ENCODE measurements around the gene RETREG3. TPM values are rescaled to one million over a fixed set of nuclear protein-coding genes. Genes with fewer than 3 reads are reported as not detected.

RETREG3 gene
- total and polyA plus RNA-seq, 2 of the 13 experiments (the other 11 are each of a cell fraction or from before 2014, with no cell fraction given): 47.0 to 55.8 TPM

GRCh38 chr17:42530952-42531454 lies 78.2 kb downstream of the RETREG3 start (continued):
- TF ChIP-seq ARID3A (IDR thresholded peaks at IDR 0.05; ENCODE audit: low read depth, low read length) (peak; percentile 88; the same call in 1 of the 2 replicates), HOXA3 (CRISPR knock-in tag; IDR thresholded peaks at IDR 0.05) (peak; percentile 93), MXD4 (CRISPR knock-in tag; IDR thresholded peaks at IDR 0.05) (no peak), ZNF616 (CRISPR knock-in tag; IDR thresholded peaks at IDR 0.05; ENCODE audit: low read depth) (no peak), ARHGAP35 (CRISPR knock-in tag; IDR thresholded peaks at IDR 0.05; ENCODE audit: borderline replicate concordance) (no peak), ZNF101 (CRISPR knock-in tag; IDR thresholded peaks at IDR 0.05; ENCODE audit: borderline replicate concordance, low read depth) (no peak; the same call in 1 of the 2 replicates), ZNF660 (CRISPR knock-in tag; IDR thresholded peaks at IDR 0.05; ENCODE audit: borderline replicate concordance, low read depth) (no peak), ZNF33B (CRISPR knock-in tag; IDR thresholded peaks at IDR 0.05) (0 out of 2 replicates have a peak, but pooled peaks have one; percentile 84), NR2F6 (IDR thresholded peaks at IDR 0.05) (peak; percentile 98), NR2F6 (CRISPR knock-in tag; IDR thresholded peaks at IDR 0.05) (peak; percentile 99), ZNF367 (CRISPR knock-in tag; IDR thresholded peaks at IDR 0.05; ENCODE audit: borderline replicate concordance) (no peak), NRL (CRISPR knock-in tag; IDR thresholded peaks at IDR 0.05; ENCODE audit: borderline replicate concordance) (peak; percentile 52; the same call in 1 of the 2 replicates), JUN (CRISPR knock-in tag; IDR thresholded peaks at IDR 0.05) (peak; percentile 63; the same call in 1 of the 2 replicates), ZNF7 (CRISPR knock-in tag; IDR thresholded peaks at IDR 0.05) (no peak; the same call in 1 of the 2 replicates), NFIC (IDR thresholded peaks at IDR 0.05; ENCODE audit: low read length) (no peak; the same call in 1 of the 2 replicates), NR2F1 (CRISPR knock-in tag; IDR thresholded peaks at IDR 0.05) (peak; percentile 87 to 95), ZNF317 (CRISPR knock-in tag; IDR thresholded peaks at IDR 0.05) (no peak; the same call in 1 of the 2 replicates), ZNF513 (CRISPR knock-in tag; conservative IDR thresholded peaks at IDR 0.05) (no peak), TEF (CRISPR knock-in tag; IDR thresholded peaks at IDR 0.05) (no peak), ZNF331 (CRISPR knock-in tag; IDR thresholded peaks at IDR 0.05) (peak; percentile 92), ZNF710 (CRISPR knock-in tag; IDR thresholded peaks at IDR 0.05; ENCODE audit: borderline replicate concordance) (peak; percentile 78; the same call in 1 of the 2 replicates), ZNF136 (CRISPR knock-in tag; IDR thresholded peaks at IDR 0.05; ENCODE audit: low read depth) (peak; percentile 86), MIER3 (CRISPR knock-in tag; IDR thresholded peaks at IDR 0.05; ENCODE audit: borderline replicate concordance) (peak; percentile 92), AHR (CRISPR knock-in tag; IDR thresholded peaks at IDR 0.05) (peak; percentile 12; the same call in 1 of the 2 replicates), ZNF678 (CRISPR knock-in tag; IDR thresholded peaks at IDR 0.05) (0 out of 2 replicates have a peak, but pooled peaks have one; percentile 46)

Data from HepG2 (cell line).